NCI-H2227 treated with DMSO at 0.1 percent for 48 hours (cell line): ENCODE data around the gene NGF.

Source experiments
- DNase-seq: peaks from one replicate; lab custom pipeline; 2025; lab: John Stamatoyannopoulos, UW

NGF gene

GRCh38 chr1:115237507-115237906 lies 100.5 kb downstream of the NGF start:
- no peak for DNase-seq

- no peak for DNase-seq
These were observed 101.0 kb downstream of the NGF start for GRCh38 chr1:115237023-115237422.
